GM06990 (cell line): Measurements from ENCODE around the gene CCDC70.

Experiments used
- DNase-seq: peaks from one replicate; pipeline ENCODE4 v3.0.0-alpha.2; 2011; ENCODE audit not compliant: insufficient read length; ENCODE audit errors: extremely low read depth
- H3K27me3 ChIP-seq: replicated peaks from 2 replicates; pipeline ENCODE4 v1.6.0; 2011; ENCODE audit warnings: low read length; ENCODE audit not compliant: control insufficient read depth, insufficient read depth
- H3K36me3 ChIP-seq: 2 replicates; pipeline ENCODE4 v1.5.1; 2011; ENCODE audit warnings: low read length; ENCODE audit not compliant: control insufficient read depth, insufficient read depth
- H3K4me3 ChIP-seq: replicated peaks from 2 replicates; pipeline ENCODE4 v1.5.1; 2011; ENCODE audit warnings: low read depth, mild to moderate bottlenecking, control low read depth, low read length
- TF ChIP-seq, protein P1 (sequence below): IDR thresholded peaks from 2 replicates; pipeline ENCODE4 v1.5.1; 2011; ENCODE audit warnings: low read length, control low read depth, mild to moderate bottlenecking, inconsistent platforms; ENCODE audit not compliant: insufficient read depth, poor library complexity, severe bottlenecking

CCDC70 gene

DNA sequence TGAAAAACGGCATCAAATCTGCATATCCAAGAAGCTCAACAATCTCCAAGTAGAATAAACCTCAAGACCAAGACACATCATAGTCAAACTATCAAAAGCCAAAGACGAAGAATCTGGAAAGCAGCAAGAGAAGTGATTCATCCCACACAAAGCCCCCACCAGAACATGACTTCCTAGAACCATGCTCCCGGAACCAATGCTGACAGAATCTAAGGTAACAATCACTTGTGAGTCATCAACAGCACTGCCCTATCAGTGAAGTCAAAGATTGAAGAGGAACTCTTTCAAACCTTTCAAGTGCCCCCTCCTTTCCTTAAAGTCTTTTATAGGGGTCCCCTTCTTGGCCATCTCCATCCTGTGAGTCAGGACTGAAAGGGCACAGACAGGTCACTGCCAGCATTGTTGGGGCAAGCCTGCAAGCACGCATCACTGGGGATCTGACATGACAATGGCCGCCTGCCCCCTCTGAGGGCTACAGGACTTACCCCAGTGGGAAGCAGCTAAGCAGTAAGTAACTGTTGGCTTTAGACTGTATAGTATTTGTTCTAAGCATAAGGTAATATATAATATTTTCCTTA lies at the start of gene CCDC70:
CCDC70 (plus strand) TSS at position 247 of the 578 bp plus-strand sequence. CDS start 3,443 bp downstream, outside the sequence.
- H3K36me3 ChIP-seq, result no peaks in the 10 kb centered on the region
- DNase-seq, result no peak
- TF ChIP-seq, protein P1, sequence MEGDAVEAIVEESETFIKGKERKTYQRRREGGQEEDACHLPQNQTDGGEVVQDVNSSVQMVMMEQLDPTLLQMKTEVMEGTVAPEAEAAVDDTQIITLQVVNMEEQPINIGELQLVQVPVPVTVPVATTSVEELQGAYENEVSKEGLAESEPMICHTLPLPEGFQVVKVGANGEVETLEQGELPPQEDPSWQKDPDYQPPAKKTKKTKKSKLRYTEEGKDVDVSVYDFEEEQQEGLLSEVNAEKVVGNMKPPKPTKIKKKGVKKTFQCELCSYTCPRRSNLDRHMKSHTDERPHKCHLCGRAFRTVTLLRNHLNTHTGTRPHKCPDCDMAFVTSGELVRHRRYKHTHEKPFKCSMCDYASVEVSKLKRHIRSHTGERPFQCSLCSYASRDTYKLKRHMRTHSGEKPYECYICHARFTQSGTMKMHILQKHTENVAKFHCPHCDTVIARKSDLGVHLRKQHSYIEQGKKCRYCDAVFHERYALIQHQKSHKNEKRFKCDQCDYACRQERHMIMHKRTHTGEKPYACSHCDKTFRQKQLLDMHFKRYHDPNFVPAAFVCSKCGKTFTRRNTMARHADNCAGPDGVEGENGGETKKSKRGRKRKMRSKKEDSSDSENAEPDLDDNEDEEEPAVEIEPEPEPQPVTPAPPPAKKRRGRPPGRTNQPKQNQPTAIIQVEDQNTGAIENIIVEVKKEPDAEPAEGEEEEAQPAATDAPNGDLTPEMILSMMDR, result no peak
- H3K4me3 ChIP-seq, result no peak within 1 kb of the TSS
- H3K27me3 ChIP-seq, result no peaks in the 10 kb centered on the region; the same call in none of the 2 replicates

DNA sequence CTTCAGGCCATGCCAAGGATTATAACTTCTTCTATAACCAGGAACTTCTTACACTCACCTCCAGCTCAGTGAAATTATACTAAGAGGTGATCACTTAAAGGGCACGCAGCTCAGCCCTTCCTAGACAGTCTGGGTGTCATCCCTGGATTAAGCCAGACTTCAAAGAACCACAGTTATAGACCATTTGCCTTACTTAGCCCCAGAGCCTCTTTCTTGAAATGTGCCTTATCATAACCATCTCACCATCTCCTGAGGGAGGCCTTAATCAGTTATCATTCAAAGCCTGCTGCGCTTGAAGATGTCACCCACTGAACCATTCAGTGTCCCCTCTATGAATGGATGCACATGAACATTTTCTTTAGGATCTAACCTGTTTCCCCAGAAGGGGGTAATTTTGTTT lies 47.7 kb upstream of the CCDC70 start:
- no peak for DNase-seq
- Histone ChIP-seq H3K27me3 (no peaks in the 10 kb centered on the region), H3K4me3 (no peak overlapping the region), H3K36me3 (no peaks in the 10 kb centered on the region)
- TF ChIP-seq, protein P1, result no peak

DNA sequence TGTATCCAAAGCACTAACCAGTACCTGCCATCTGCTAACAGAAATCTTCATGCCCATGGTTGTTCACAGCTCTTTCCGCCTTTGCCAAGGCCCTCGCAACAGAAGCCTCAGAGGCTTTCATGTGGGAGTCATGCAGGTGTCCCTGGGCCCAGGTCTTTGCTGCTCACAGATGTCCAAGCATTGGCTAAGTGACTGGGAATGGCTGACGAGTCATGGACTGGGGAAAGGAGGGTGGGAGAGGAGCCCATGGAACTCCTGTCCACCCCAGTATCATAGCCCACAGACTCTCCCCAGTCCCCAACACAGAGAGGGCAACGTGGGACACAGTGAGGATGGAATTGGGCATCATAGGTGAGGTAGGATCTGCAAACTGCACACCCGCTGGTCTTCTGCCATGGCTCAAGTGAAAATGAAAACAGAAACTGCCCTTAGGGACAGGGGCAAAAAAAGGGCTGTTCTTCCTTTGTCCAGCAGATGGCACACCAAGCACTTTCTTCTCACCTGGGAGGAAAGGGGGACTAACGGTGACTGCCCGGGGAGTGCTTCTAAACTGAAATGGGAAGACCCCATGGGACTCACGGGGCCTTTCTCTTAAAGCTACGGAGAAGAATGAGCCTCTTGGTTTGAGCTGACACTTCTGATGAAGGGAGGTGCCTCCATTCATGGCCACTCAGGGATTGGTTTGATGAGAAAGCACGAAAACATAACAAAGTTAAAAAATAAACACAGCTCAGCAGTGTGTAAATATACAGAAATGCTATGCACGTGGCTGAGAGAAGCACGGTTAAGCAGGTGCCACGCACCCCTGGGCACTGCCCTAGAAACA lies 46.7 kb upstream of the CCDC70 start:
- TF ChIP-seq, protein P1, result peak; percentile 86
- DNase-seq, result peak; percentile 58
- Histone ChIP-seq H3K36me3 (no peaks in the 10 kb centered on the region), H3K4me3 (no peak overlapping the region; the same call in 1 of the 2 replicates), H3K27me3 (no peaks in the 10 kb centered on the region)

DNA sequence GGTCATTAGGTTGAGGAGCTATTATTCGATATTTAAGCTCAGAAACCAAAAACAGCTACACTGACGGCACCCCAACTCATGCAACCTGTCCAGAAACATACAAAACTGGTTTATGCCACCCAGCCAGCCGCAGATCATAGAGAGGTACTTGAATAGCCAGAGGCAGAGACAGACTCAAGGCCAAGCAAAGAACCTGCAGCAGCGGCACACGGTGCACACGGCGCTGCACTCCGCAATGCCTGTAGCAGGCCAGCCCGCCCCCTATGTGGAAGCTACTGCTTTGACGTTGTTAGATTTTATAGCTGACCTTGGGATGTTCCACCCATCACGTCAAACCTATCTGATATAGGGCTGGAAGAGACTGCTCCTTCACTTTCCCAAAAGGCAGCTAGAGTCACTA lies 45.9 kb upstream of the CCDC70 start:
- DNase-seq, result no peak
- Histone ChIP-seq H3K27me3 (no peaks in the 10 kb centered on the region), H3K4me3 (no peak overlapping the region), H3K36me3 (no peaks in the 10 kb centered on the region)
- TF ChIP-seq, protein P1, result no peak

DNA sequence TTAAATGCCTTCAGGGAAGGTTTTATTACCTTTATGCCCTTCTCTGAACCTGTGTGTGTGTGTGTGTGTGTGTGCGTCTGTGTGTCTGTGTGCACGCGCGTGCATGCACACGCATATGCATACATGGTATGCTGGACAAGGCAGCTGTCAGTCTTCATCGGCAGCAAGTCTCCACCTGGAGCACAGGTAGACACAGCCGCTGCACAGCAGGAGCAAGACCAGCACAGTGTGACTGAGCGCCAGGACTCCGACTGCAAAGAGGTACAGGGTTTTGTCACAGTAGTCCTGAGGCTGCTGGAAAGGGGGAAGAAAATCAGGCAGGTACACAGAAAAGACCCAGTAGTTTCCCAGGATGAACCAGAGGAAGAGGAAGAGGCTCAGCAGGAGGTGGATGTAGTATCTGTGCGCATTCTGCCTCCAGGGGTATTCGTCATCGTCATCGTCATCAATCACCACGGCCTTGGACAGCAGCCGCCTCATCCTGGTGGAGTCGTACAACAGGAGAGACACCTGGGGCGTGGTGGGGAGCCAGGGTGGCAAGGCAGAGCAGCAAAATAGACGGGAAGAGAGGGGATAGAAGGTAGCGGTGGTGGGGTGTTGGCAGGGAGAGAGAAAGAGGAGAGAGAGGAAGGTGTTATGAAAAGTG lies 45.0 kb upstream of the CCDC70 start:
- Histone ChIP-seq H3K36me3 (no peaks in the 10 kb centered on the region), H3K4me3 (no peak overlapping the region), H3K27me3 (no peaks in the 10 kb centered on the region)
- DNase-seq, result no peak
- TF ChIP-seq, protein P1, result no peak
